CD8-positive, alpha-beta memory T cell (primary cell): ENCODE results near the gene MAT2A. TPM values are rescaled to one million over a fixed set of nuclear protein-coding genes. Genes with fewer than 3 reads are reported as not detected.

Source experiments
- CTCF ChIA-PET: fragments of 350-600 bp; sonication (Branson Sonifier 250); formaldehyde crosslinking; loops from one replicate; lab custom pipeline; 2021; ENCODE audit warnings: antibody characterized with exemption; lab: Charles Lee
- POLR2A ChIA-PET: fragments of 350-600 bp; sonication (Branson Sonifier 250); formaldehyde crosslinking; loops from one replicate; lab custom pipeline; 2021; ENCODE audit warnings: antibody characterized with exemption; lab: Charles Lee
- DNase-seq, 5 donors: peaks; one replicate each; pipeline versions ENCODE4 v3.0.0 to v3.0.0-alpha.2; 2020 to 2022; ENCODE audit warnings: mixed read lengths in 1 of 5
- H3K27ac ChIP-seq: one replicate; pipeline ENCODE4 v1.7.0; 2013; ENCODE audit warnings: low read depth, mild to moderate bottlenecking, low read length, moderate library complexity
- H3K27me3 ChIP-seq: 2 replicates; pipeline ENCODE4 v1.7.0; 2013; ENCODE audit warnings: low read length, mild to moderate bottlenecking; ENCODE audit not compliant: insufficient read depth, poor library complexity, severe bottlenecking
- H3K36me3 ChIP-seq: 2 replicates; pipeline ENCODE4 v1.7.0; 2013; ENCODE audit warnings: mild to moderate bottlenecking, low read length, moderate library complexity; ENCODE audit not compliant: insufficient read depth
- H3K4me1 ChIP-seq: 2 replicates; pipeline ENCODE4 v1.7.0; 2013; ENCODE audit warnings: mild to moderate bottlenecking, low read length, moderate library complexity; ENCODE audit not compliant: insufficient read depth
- H3K4me3 ChIP-seq: 2 replicates; pipeline ENCODE4 v1.7.0; 2013; ENCODE audit warnings: mild to moderate bottlenecking, low read length
- H3K9me3 ChIP-seq: 2 replicates; pipeline ENCODE4 v1.7.0; 2013; ENCODE audit warnings: mild to moderate bottlenecking, low read length
- H3K27ac Mint-ChIP-seq, 8 donors: one replicate each; pipeline ENCODE4 v1.8.0; 2020 to 2021; ENCODE audit warnings: mixed read lengths in 8 of 8, mild to moderate bottlenecking in 6 of 8, inconsistent platforms in 3 of 8, moderate library complexity in 3 of 8
- H3K27me3 Mint-ChIP-seq, 2 donors: one replicate each; pipeline ENCODE4 v1.8.0; 2020 to 2021; ENCODE audit warnings: mixed read lengths in 2 of 2, mild to moderate bottlenecking in 1 of 2, moderate library complexity in 1 of 2
- H3K36me3 Mint-ChIP-seq, 3 donors: one replicate each; pipeline ENCODE4 v1.8.0; 2020 to 2021; ENCODE audit warnings: mixed read lengths in 3 of 3, inconsistent platforms in 1 of 3, mild to moderate bottlenecking in 1 of 3
- H3K4me1 Mint-ChIP-seq, 3 donors: one replicate each; pipeline ENCODE4 v1.8.0; 2020 to 2021; ENCODE audit warnings: mixed read lengths in 3 of 3, inconsistent platforms in 1 of 3, mild to moderate bottlenecking in 1 of 3
- H3K4me3 Mint-ChIP-seq, 7 donors: one replicate each; pipeline ENCODE4 v1.8.0; 2020 to 2021; ENCODE audit warnings: mixed read lengths in 7 of 7, mild to moderate bottlenecking in 6 of 7, moderate library complexity in 4 of 7, inconsistent platforms in 2 of 7
- H3K9me3 Mint-ChIP-seq, 5 donors: one replicate each; pipeline ENCODE4 v1.8.0; 2020 to 2022; ENCODE audit warnings: mixed read lengths in 5 of 5, mild to moderate bottlenecking in 3 of 5, moderate library complexity in 2 of 5, inconsistent platforms in 1 of 5
- polyA plus RNA-seq: library from polyadenylated mRNA; unstranded; fragments of 300-500 nt; fragmentation: Illumina TruSeq; gene quantifications from one replicate; pipeline ENCODE4 v1.2.3, GENCODE V29; 2021
- total RNA-seq, 2 experiments: library from RNA; stranded (reverse); gene quantifications; one replicate each; pipeline ENCODE4 v1.2.3, GENCODE V29; 2021

MAT2A gene
- total and polyA plus RNA-seq, 3 experiments from 2014 or later = 121 to 376 (median 371) TPM

DNA sequence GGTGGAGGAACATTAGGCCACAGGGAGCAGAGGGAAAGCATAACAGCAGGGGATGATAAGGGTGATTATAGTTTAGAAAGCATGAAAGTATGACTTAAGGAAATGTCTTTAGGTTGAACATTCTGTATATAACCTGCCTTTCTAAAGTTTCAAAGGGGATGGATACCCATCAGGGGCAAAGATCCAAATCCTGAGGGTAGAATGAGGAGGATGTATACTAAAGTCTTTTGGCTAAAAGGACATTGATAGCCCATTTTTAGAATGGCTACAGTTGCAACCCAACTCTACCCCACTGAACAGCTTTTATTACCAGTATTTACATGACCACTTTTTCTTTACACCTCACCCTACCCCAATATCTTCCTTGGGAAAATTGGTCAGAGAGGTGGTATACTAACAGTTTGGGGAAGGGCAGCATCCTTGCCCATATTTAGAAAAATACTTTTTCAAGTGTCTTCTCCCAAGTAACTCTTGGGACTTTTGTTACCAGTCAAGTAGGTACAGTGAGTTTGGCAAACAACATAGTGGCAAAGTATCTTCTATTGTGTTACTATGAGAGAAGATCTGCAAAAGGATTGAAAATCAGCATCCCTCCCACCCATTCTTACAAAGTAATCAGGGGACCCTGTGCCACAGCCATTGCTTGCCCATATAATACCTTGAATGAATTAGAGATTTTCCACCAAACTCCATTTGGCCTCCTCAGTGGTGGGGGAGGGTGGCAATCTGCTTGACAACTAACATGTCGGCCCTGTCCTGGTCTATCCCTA, 8.3 kb downstream of the MAT2A start:
- peaks cover 7 to 84% (median 18%) of the 10 kb centered on the region in 3 donors for H3K36me3 Mint-ChIP-seq
- CTCF ChIA-PET = interaction anchor here (2.0 to 14.9 kb wide), 2 partner anchors 8 to 130 kb away, joined by 13 to 327 read pairs; partner anchors contain the start of genes MAT2A and SH2D6
- no peaks in the 10 kb centered on the region for H3K4me1 ChIP-seq
- H3K9me3 Mint-ChIP-seq = no peaks in the 10 kb centered on the region
- H3K36me3 ChIP-seq = peaks cover 35% of the 10 kb centered on the region
- peak overlapping the region in 5 of 8 donors; percentile 3 to 88 (median 21) for H3K27ac Mint-ChIP-seq
- no peak overlapping the region for H3K4me3 Mint-ChIP-seq
- H3K9me3 ChIP-seq = no peaks in the 10 kb centered on the region
- no peaks in the 10 kb centered on the region for H3K27me3 ChIP-seq
- H3K27me3 Mint-ChIP-seq = no peaks in the 10 kb centered on the region
- H3K4me3 ChIP-seq = no peak overlapping the region
- POLR2A ChIA-PET = no interaction called here
- peaks cover 8 to 17% (median 17%) of the 10 kb centered on the region in 3 donors for H3K4me1 Mint-ChIP-seq
- no peak for DNase-seq
- H3K27ac ChIP-seq = no peak overlapping the region

DNA sequence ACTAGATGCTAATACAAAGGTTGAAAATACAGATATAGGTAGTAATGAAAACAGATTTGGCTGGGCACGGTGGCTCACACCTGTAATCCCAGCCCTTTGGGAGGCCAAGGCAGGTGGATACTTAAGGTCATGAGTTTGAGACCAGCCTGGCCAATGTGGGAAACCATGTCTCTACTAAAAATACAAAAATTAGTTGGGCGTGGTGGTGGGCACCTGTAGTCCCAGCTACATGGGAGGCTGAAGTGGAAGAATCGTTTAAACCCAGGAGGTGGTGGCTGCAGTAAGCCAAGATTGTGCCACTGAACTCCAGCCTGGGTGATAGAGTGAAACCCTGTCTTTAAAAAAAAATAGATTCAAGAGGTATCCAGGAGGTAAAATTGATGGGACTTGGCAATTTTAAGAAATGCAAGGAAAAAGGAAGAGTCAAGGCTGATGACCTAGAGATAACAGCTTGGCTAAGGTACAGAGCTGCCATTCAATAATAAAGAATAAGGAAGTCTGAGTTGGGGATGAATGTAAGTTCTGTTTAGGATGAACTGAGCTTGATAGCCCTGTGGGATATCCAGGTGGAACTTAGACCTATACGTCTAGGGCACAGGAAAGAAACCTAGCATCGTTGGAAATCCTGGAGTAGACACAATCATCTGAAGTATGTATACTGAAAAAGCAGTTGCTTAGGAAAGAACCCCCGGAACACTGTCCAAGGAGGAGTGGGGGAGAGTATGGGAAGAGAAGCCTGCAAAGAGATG, 9.1 kb downstream of the MAT2A start:
- H3K4me1 ChIP-seq = no peaks in the 10 kb centered on the region
- no peak overlapping the region for H3K27ac ChIP-seq
- no peak for DNase-seq
- no peak overlapping the region for H3K4me3 ChIP-seq
- CTCF ChIA-PET = interaction anchor here (2.0 to 14.9 kb wide), 2 partner anchors 9 to 131 kb away, joined by 13 to 327 read pairs; partner anchors contain the start of genes MAT2A and SH2D6
- H3K4me1 Mint-ChIP-seq = peaks cover 3 to 10% (median 9%) of the 10 kb centered on the region in 3 donors
- H3K27ac Mint-ChIP-seq = peak overlapping the region in 5 of 8 donors; percentile 12 to 88 (median 73)
- no peaks in the 10 kb centered on the region for H3K27me3 ChIP-seq
- peaks cover 35% of the 10 kb centered on the region for H3K36me3 ChIP-seq
- H3K27me3 Mint-ChIP-seq = no peaks in the 10 kb centered on the region
- H3K9me3 ChIP-seq = no peaks in the 10 kb centered on the region
- no peaks in the 10 kb centered on the region for H3K9me3 Mint-ChIP-seq
- no peak overlapping the region for H3K4me3 Mint-ChIP-seq
- peaks cover under 1 to 84% (median 11%) of the 10 kb centered on the region in 3 donors for H3K36me3 Mint-ChIP-seq
- POLR2A ChIA-PET = interaction anchor here (0.6 to 1.7 kb wide), 2 partner anchors 9 to 43 kb away, joined by 3 to 7 read pairs; partner anchors contain the start of gene MAT2A

DNA sequence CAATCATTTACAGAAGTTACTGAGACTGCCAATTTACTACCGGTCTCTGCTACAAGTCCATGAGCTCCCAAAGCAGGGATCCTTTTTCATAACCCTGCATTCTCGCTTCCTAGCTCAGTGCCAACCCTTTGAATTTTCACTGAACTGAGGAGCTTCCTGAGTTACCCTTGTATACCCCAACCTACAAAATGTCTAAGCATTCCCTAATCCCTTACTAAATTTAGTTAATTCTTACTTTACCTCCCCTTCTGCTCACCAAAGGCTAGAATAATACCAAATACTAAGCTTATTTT, 9.6 kb downstream of the MAT2A start:
- peaks cover 35% of the 10 kb centered on the region for H3K36me3 ChIP-seq
- ChIA-PET POLR2A (interaction anchor here (0.6 to 1.7 kb wide), 2 partner anchors 9 to 43 kb away, joined by 3 to 7 read pairs; partner anchors contain the start of gene MAT2A), CTCF (interaction anchor here (2.0 to 14.9 kb wide), 3 partner anchors 9 to 157 kb away, joined by 13 to 327 read pairs (median 51); partner anchors contain the start of genes MAT2A and SH2D6)
- no peak overlapping the region for H3K4me3 Mint-ChIP-seq
- H3K27me3 Mint-ChIP-seq = no peaks in the 10 kb centered on the region
- H3K4me1 Mint-ChIP-seq = peaks cover 3 to 9% (median 6%) of the 10 kb centered on the region in 3 donors
- no peaks in the 10 kb centered on the region for H3K9me3 ChIP-seq
- no peak overlapping the region for H3K27ac Mint-ChIP-seq
- no peaks in the 10 kb centered on the region for H3K4me1 ChIP-seq
- no peaks in the 10 kb centered on the region for H3K9me3 Mint-ChIP-seq
- H3K4me3 ChIP-seq = no peak overlapping the region
- no peaks in the 10 kb centered on the region for H3K27me3 ChIP-seq
- H3K36me3 Mint-ChIP-seq = peaks cover 0 to 82% (median 8%) of the 10 kb centered on the region in 3 donors
- no peak for DNase-seq
- no peak overlapping the region for H3K27ac ChIP-seq

DNA sequence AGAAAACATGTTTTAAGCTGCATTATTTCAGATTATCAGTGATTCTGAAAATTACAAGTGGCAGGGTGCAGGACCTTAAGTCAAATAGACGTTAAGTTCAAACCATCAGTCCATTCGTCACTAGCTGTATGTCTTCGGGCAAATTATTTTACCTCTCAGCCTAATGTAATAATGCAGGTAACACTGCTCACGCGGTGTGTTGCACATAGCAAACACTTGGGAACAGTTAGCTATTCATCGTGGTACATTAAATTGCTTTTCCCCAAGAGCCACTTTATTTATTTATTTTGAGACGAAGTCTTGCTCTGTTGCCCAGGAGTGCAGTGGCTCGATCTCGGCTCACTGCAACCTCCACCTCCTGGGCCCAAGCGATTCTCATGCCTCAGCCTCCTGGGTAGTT, 10.1 kb downstream of the MAT2A start:
- Histone ChIP-seq H3K36me3 (peaks cover 35% of the 10 kb centered on the region), H3K27ac (no peak overlapping the region), H3K27me3 (no peaks in the 10 kb centered on the region), H3K4me1 (no peaks in the 10 kb centered on the region), H3K9me3 (no peaks in the 10 kb centered on the region), H3K4me3 (no peak overlapping the region)
- Mint-ChIP-seq H3K27me3 (no peaks in the 10 kb centered on the region), H3K4me3 (no peak overlapping the region), H3K9me3 (no peaks in the 10 kb centered on the region), H3K4me1 (peaks cover 3 to 8% (median 6%) of the 10 kb centered on the region in 3 donors), H3K36me3 (peaks cover 0 to 83% (median 11%) of the 10 kb centered on the region in 3 donors), H3K27ac (no peak overlapping the region)
- ChIA-PET CTCF (interaction anchor here (2.0 to 14.9 kb wide), 3 partner anchors 10 to 158 kb away, joined by 13 to 327 read pairs (median 51); partner anchors contain the start of genes MAT2A and SH2D6), POLR2A (interaction anchor here (0.6 to 1.7 kb wide), 3 partner anchors 10 to 109 kb away, joined by 3 to 7 read pairs (median 3); partner anchors contain the start of gene MAT2A)
- DNase-seq = no peak

DNA sequence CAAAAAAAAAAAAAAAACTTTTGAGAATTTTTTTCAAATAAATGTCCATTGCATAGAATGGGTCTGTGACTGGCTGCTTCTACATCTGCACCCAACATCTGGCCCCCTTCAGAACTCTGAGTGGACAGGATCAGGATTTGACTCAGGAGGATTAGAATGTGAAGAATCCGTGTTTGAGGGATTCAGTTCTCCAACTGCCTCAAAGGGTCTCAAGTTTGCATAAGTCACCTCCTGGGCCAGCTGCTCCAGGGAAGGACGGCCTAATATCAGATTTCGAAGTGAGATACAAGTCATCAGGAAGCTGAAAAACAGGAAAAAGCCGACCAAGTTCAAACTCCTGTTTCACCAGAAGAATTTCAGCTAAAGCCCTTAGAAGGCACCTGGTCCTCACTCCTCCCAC, 10.9 kb downstream of the MAT2A start:
- Histone ChIP-seq H3K4me3 (no peak overlapping the region), H3K36me3 (peaks cover 35% of the 10 kb centered on the region), H3K27ac (no peak overlapping the region), H3K27me3 (no peaks in the 10 kb centered on the region), H3K4me1 (no peaks in the 10 kb centered on the region), H3K9me3 (no peaks in the 10 kb centered on the region)
- DNase-seq = no peak
- Mint-ChIP-seq H3K9me3 (no peaks in the 10 kb centered on the region), H3K4me3 (no peak overlapping the region), H3K27me3 (no peaks in the 10 kb centered on the region), H3K27ac (peak overlapping the region in 1 of 8 donors; percentile 76), H3K4me1 (peaks cover 3 to 6% (median 5%) of the 10 kb centered on the region in 3 donors), H3K36me3 (peaks cover 0 to 83% (median 10%) of the 10 kb centered on the region in 3 donors)
- POLR2A ChIA-PET = interaction anchor here (0.6 to 1.7 kb wide), 3 partner anchors 11 to 109 kb away, joined by 3 to 7 read pairs (median 3); partner anchors contain the start of gene MAT2A
- CTCF ChIA-PET = interaction anchor here (1.2 to 14.9 kb wide), 5 partner anchors 11 to 223 kb away, joined by 3 to 327 read pairs (median 51); partner anchors contain the start of genes MAT2A and SH2D6

DNA sequence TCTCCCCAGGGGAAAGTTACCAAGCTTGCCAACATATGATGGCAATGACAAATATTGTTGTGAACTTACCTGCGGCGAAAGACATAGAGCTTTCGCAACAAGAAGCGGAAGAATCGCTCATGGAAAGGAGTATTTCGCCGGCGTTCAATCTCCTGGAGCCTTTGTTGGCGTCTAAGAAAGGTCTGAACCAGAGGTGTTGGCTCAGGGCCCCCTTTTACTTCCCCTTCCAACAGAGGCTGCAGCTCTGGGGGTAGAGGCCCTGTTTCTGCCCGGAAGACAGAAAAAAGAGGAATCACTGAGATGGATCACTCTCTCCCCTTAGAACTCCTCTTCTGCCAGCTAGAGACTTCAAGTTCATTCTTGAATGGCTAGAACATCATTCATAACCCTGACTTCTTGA, 11.5 kb downstream of the MAT2A start:
- Mint-ChIP-seq H3K27me3 (no peaks in the 10 kb centered on the region), H3K27ac (peak overlapping the region in 1 of 8 donors; percentile 26), H3K36me3 (peaks cover 0 to 83% (median 12%) of the 10 kb centered on the region in 3 donors), H3K4me3 (no peak overlapping the region), H3K4me1 (peaks cover 3 to 6% (median 5%) of the 10 kb centered on the region in 3 donors), H3K9me3 (no peaks in the 10 kb centered on the region)
- no peaks in the 10 kb centered on the region for H3K9me3 ChIP-seq
- peaks cover 33% of the 10 kb centered on the region for H3K36me3 ChIP-seq
- no peaks in the 10 kb centered on the region for H3K4me1 ChIP-seq
- no peaks in the 10 kb centered on the region for H3K27me3 ChIP-seq
- DNase-seq = no peak
- no peak overlapping the region for H3K27ac ChIP-seq
- CTCF ChIA-PET = interaction anchor here (1.2 to 14.9 kb wide), 7 partner anchors 12 to 241 kb away, joined by 3 to 327 read pairs (median 10); partner anchors contain the start of genes MAT2A and SH2D6
- H3K4me3 ChIP-seq = no peak overlapping the region
- POLR2A ChIA-PET = interaction anchor here (1.5 to 2.3 kb wide), 2 partner anchors 11 kb away, joined by 4 to 21 read pairs; partner anchors contain the start of genes GGCX and MAT2A
